ENCODE measurements around the gene AKT2. TPM values are rescaled to one million over a fixed set of nuclear protein-coding genes. Genes with fewer than 3 reads are reported as not detected.
"Not testable (repeated sequence)": the region's sequence is repeated elsewhere in the genome, so short reads cannot be mapped to it uniquely, and the experiment has no call there.

AKT2 gene
- 214 TPM for polyA plus RNA-seq (ENCODE audit: insufficient read length)

- peak; percentile 53 for DNase-seq
Observed at GRCh38 chr19:40284501-40285352, at the start of gene AKT2. AKT2 (minus strand) TSS chr19:40285345; CDS start chr19:40265267, 20,078 bp downstream.

- DNase-seq, result not testable (repeated sequence)
Observed at GRCh38 chr19:40333083-40333482, 47.9 kb upstream of the AKT2 start.

DNA sequence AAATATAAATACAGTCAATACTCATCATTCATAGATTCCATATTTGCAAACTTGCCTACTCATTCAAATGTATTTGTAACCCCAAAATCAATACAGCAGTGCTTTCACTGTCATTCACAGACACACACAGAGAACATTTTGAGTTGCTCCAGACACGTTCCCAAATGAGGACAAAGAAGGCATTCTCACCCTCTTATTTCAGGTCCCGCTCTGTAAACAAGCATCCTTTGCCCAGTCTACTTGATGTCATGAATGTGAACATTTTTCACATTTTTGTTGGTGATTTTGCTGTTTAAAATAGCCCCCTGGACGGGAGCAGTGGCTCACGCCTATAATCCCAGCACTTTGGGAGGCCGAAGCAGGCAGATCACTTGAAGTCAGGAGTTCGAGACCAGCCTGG, 47.5 kb upstream of the AKT2 start:
- no peak for DNase-seq

DNA sequence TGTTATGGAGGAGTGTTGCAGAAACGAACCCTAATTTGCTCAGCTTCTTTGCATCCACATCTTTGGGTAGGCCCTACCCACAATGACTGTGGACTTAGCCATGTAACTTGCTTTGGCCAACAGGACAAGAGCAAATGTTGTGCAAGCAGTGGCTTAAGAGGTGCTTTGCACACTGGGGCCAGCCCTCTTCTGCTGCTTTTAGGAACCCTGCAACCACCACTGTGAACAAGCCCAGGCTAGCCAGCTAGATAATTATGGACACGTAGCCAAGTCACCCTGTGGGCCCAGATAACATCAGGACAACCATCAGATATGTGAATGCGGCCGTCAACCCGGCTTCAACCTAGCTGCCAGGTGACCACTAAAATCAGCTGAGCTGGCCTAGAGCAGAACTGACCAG, 45.9 kb upstream of the AKT2 start:
- no peak for DNase-seq

DNA sequence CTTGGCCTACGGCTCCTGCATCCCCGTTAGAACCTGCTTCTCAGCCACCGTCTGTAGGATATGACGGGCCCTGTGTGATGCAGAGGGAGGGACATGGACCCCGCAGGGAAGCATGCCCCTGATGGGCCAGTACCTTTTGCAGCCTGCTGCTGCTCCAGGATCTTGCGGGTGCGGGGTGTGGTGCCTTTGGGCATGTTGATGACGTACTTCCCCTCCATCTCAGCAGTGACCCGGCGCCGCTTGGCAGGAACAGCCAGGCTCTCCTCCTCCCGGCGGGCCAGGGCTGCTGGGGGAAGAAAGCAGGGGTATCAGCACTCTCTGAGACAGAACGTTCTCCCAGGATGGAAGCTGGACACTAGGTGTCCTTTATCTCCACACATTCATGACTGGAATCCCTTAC, 41.1 kb upstream of the AKT2 start:
- DNase-seq, result no peak

GRCh38 chr19:40323705-40324104, 38.6 kb upstream of the AKT2 start:
- DNase-seq, result no peak

DNA sequence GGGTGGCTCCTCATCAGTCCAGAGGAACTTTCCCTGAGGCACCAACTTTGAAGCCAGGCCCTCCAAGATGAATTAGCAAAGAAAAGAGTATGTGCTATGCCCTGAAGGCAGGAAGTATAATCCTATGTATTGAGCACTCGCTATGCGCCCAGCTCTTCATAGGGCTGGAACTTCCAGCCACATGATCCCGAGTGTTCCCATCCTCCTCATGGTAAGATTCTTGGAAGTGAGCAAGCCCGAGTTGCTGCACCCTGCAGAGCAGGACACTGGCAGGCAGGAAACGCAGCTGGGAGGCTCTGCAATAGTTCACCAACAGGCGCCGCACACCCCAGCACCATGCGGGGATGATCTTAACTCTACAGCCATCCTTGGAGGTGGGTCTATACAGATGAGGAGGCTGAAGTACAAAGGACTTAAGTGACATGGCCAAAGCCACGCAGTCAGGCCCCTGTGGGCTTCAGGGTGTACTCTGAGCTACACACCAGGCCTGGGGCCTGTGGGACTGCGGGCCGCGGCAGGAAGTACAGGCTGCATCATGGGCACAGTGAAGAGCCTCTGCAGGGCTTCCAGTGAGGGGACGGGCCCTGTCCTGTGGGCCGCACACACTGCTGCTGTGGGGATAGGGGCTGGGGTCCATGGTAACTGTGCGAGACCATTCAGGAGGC, 37.9 kb upstream of the AKT2 start:
- DNase-seq, result no peak

DNA sequence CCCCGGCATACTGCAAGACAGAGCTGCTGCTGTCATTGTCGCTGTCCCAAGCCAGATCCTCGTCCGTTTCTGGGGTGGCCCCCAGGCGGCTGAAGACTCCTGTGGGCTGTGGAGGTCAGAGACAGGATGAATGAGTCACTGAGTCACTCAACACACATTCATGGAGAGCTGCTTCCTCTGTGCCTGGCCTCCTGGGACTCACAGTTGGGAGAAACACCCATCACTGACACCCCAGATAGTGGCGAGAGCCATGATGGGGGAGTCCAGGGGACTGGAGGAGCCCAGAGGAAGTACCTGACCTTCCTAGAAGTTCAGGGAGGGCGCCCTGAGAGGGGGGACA, 37.1 kb upstream of the AKT2 start:
- DNase-seq, result no peak

DNA sequence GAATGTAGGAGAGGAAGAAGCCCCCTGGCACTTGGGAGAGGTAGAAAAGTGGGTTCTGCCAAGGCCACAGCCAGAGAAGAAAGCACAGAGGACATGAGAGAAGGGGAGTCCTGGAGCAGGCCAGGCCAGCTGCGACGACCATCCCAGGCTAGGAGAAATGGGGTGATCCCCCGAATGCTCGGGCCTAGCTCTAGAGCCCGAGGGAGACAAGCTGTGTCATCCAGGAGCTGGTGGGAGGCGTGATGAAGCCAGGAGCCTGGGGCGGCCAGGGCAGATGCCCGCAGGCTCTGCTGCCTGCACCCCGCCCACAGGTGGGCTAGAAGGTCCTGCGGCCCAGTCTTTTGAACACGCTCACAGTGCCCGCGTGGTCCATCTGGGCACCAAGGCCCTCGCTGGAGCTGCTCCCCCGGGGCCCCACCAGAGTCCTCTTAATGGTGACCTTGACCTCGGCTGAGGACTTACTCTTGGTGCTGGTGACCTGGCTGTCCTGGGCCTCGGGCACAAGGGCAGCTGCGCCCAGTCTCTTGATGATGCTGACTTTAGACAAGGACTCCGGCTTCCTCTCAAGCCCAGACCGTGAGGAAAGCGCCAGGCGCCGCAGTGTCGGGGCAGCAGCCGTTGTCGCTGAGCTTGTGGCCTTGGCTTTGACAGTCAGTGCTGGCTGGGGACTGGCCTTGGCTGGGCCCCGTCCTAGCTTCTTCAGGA, 36.6 kb upstream of the AKT2 start:
- no peak for DNase-seq

DNA sequence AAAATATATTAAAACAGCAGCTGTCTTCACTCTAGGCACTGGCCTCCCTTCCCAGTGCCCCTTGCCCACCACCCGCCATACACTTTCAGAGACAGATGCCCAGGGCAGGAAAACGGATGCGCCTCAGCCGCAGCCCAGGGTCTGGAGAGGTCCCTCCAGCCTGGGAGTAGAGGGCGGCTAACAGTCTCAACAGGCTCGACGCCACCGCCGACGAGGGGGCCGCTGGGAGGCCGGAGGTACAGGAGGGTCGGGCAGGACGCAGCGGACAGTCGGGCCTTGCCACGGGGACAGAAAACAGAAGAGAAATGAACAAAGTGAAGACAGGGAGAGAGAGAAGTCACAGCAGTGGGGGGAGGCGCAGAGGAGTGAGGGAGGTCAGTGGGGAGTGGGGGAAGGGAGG, 35.9 kb upstream of the AKT2 start:
- DNase-seq, result no peak

GRCh38 chr19:40320558-40320935, 35.4 kb upstream of the AKT2 start:
- DNase-seq, result no peak

GRCh38 chr19:40317338-40317737, 32.2 kb upstream of the AKT2 start:
- DNase-seq, result no peak

- DNase-seq, result no peak
Observed at GRCh38 chr19:40315812-40316470, 30.8 kb upstream of the AKT2 start.

GRCh38 chr19:40314656-40315055, 29.5 kb upstream of the AKT2 start:
- no peak for DNase-seq

GRCh38 chr19:40313229-40313983, 28.3 kb upstream of the AKT2 start:
- DNase-seq, result no peak

- no peak for DNase-seq
Observed at GRCh38 chr19:40312533-40312932, 27.4 kb upstream of the AKT2 start.

DNA sequence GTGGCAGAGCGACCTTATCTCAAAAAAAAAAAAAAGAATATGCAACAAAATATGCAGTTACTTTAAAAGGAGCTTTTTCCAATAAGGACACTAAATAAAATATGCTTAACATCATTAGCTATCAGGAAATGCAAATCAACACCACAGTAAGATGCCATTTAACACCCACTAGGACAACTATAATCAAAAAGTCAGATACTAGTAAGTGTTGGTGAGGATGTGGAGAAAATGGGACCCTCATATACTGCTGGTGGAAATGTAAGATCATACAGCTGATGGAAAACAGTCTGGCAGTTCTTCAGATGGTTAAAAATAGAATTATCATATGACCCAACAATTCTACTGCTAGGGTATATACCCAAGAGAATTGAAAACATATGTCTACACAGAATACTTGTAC, 24.5 kb upstream of the AKT2 start:
- DNase-seq, result no peak

DNA sequence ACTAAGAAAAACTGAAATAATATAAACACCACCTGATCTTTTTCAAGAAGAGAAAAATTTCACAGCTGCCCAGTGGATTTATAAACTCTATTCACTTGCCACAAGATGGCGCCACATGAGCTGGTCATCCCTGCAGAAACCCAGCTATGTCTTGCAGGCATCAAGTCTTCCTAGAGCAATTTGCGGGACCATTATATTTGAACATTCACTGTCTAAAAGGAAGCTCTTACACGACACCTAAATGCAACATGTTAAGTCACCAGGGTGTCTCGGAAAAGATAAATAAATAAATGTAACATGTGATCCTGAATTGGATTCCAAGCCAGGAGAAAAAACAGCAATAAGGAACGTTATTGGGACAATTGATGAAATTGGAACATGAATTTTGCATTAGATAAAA, 20.3 kb upstream of the AKT2 start:
- DNase-seq, result peak; percentile 87

GRCh38 chr19:40304306-40304705, 19.2 kb upstream of the AKT2 start:
- no peak for DNase-seq

DNA sequence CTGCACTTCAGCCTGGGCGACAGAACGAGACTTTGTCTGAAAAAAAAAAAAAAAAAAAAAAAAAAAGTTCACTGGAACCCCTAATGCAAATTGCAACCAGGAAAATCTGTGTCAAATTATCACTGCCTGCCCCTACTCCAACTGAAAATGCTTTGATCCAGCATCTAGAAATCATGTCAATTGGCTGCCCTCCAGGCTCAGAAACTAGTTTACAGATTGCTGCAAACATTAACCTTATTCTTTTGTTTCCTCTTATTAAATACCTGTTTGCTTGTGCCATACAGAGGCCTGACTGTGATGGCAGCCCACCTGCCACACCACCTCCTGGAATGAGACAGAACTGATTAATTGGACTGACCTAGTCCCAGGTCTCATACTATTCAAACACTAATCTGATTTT, 18.6 kb upstream of the AKT2 start:
- DNase-seq, result no peak

DNA sequence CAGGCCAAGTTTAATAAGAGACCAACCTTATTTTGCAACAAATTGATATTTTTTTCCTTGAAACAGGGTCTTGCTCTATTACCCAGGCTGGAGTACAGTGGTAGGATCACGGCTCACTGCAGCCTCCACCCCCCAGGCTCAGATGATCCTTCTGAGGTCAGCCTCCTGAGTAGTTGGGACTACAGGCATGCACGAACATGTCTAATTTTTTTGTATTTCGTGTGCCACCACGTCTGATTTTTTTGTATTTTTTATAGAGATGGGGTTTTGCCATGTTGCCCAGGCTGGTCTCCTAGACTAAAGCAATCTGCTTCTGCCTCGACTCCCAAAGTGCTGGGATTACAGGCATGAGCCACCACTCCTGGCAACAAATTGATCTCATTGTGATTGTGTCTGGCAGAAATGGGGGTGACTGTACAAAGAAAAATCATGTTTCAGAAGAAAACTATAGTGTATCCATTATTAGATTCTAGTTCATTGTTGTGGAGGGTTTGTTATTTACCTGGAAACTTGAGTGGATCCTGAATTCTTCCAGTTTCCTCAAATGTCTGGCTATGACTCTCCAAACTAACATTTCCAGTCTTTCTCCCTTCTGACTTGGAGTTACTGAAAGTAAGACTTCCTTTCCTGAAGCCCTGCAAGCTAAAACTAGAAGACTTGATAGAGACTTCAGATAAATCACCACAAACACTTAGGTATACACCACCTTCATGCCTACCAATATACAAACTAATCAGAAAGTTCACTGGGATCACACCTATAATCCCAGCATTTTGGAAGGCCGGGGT, 17.3 kb upstream of the AKT2 start:
- no peak for DNase-seq

GRCh38 chr19:40300668-40301067, 15.5 kb upstream of the AKT2 start:
- DNase-seq, result no peak

All from hindlimb muscle (tissue), 1 donor.